Gastrocnemius medialis (tissue), 4 donors: ENCODE measurements around the gene MEIG1. TPM values are rescaled to one million over a fixed set of nuclear protein-coding genes. Genes with fewer than 3 reads are reported as not detected.

ENCODE experiments used
- ATAC-seq, 2 donors: fragments of 150-250 bp; one replicate each; pipeline ENCODE4 v1.9.1; 2016
- DNase-seq, 2 donors: peaks; one replicate each; pipeline ENCODE4 v3.0.0-alpha.2; 2019
- H3K27ac ChIP-seq, 4 donors: fragments of 200-600 bp; sonication (generic); 1 replicate in 1 of 4; 2 replicates in 3 of 4; pipeline ENCODE4 v1.5.1; 2016 to 2018; ENCODE audit warnings: mild to moderate bottlenecking in 2 of 4, moderate library complexity in 1 of 4
- H3K27me3 ChIP-seq, 3 donors: fragments of 200-600 bp; sonication (generic) in 2 of 3; 1 replicate in 1 of 3; 2 replicates in 2 of 3; pipeline versions ENCODE4 v1.5.1 to v1.6.0; 2016 to 2019; ENCODE audit warnings: mild to moderate bottlenecking in 1 of 3, moderate library complexity in 1 of 3
- H3K36me3 ChIP-seq, 2 donors: fragments of 200-600 bp; sonication (generic) in 1 of 2; one replicate each; pipeline ENCODE4 v1.5.1; 2017 to 2018
- H3K4me1 ChIP-seq, 2 donors: fragments of 200-600 bp; sonication (generic) in 1 of 2; one replicate each; pipeline ENCODE4 v1.5.1; 2016 to 2017; ENCODE audit warnings: mild to moderate bottlenecking in 2 of 2
- H3K4me3 ChIP-seq, 4 donors: fragments of 200-600 bp; sonication (generic) in 3 of 4; 1 replicate in 1 of 4; 2 replicates in 3 of 4; pipeline ENCODE4 v1.5.1; 2016 to 2019; ENCODE audit warnings: mild to moderate bottlenecking in 2 of 4
- H3K9me3 ChIP-seq, 3 donors: fragments of 200-600 bp; sonication (generic) in 2 of 3; 1 replicate in 1 of 3; 2 replicates in 2 of 3; pipeline ENCODE4 v1.5.1; 2016 to 2019
- CTCF ChIP-seq, 5 experiments: fragments of 450-650 bp in 3 of 5; fragments of 200-600 bp in 2 of 5; sonication (generic) in 2 of 5; IDR thresholded peaks in 4 of 5; conservative IDR thresholded peaks in 1 of 5; 1 replicate in 4 of 5; 2 replicates in 1 of 5; pipeline ENCODE4 v1.5.1; 2016 to 2019; ENCODE audit warnings: antibody characterized with exemption in 5 of 5, mild to moderate bottlenecking in 3 of 5, moderate library complexity in 3 of 5
- POLR2A ChIP-seq, 2 donors: fragments of 450-650 bp; IDR thresholded peaks; one replicate each; pipeline ENCODE4 v1.6.1; 2017; ENCODE audit warnings: antibody characterized with exemption in 2 of 2, mild to moderate bottlenecking in 2 of 2, moderate library complexity in 2 of 2
- in situ Hi-C, 4 donors: fragments of 200-750 bp; cut with MboI; loops; one replicate each; pipeline versions ENCODE4 v1.15.0 to v1.8.0; 2017; ENCODE audit warnings: low sequenced_read_pairs in 4 of 4
- intact Hi-C: fragments of 100-400 bp; cut with DNase I; formaldehyde crosslinking; loops from one replicate; pipeline ENCODE4 v1.15.1; 2023; ENCODE audit warnings: low total_unique reads
- total RNA-seq, 4 donors: library from RNA; depleted of rRNA; stranded (reverse); fragments of >200 nt; gene quantifications; one replicate each; pipeline versions ENCODE4 v1.1.0 to v1.2.3, GENCODE V29; 2016

The MEIG1 gene
- total RNA-seq: not detected

- DNase-seq (peak; percentile 90 to 91), ATAC-seq (peak; percentile 91 to 95)
- no peaks in the 10 kb centered on the region for H3K27me3 ChIP-seq
- H3K9me3 ChIP-seq: no peaks in the 10 kb centered on the region
- TF ChIP-seq CTCF (IDR thresholded peaks at IDR 0.05 in 4 of 5, conservative IDR thresholded peaks at IDR 0.05 in 1 of 5) (no peak), POLR2A (IDR thresholded peaks at IDR 0.05) (peak; percentile 42 to 52)
- H3K27ac ChIP-seq: peak within 1 kb of the TSS; percentile 94 to 98 (median 96)
- no peaks in the 10 kb centered on the region for H3K36me3 ChIP-seq
- in situ Hi-C loops (loop anchor here in 3 of 4 donors (10.0 to 25.0 kb wide), 2 partner anchors 122 to 145 kb away; partner anchors contain the start of genes CDNF (in 1 of the 3), HSPA14 (in 1 of the 3) and MSANTD7 (in 1 of the 3)), intact Hi-C loops (loop anchor here (1.0 to 2.0 kb wide), 2 partner anchors 121 to 137 kb away; partner anchors contain the start of genes CDNF, HSPA14, MSANTD7 and RPP38)
- H3K4me3 ChIP-seq: peak within 1 kb of the TSS; percentile 70 to 96 (median 81)
- peaks cover 5 to 6% of the 10 kb centered on the region in 2 donors for H3K4me1 ChIP-seq
Measured at GRCh38 chr10:14959221-14960057, at the start of gene MEIG1. Gene MEIG1 (plus strand): TSS chr10:14959388. CDS start chr10:14966469, 7,081 bp downstream.

GRCh38 chr10:14910953-14911352 is 48.2 kb upstream of the MEIG1 start:
- Histone ChIP-seq H3K36me3 (peaks cover 3 to 63% of the 10 kb centered on the region in 2 donors), H3K9me3 (no peaks in the 10 kb centered on the region), H3K27ac (no peak overlapping the region), H3K4me1 (no peaks in the 10 kb centered on the region), H3K4me3 (no peak overlapping the region), H3K27me3 (no peaks in the 10 kb centered on the region)
- ATAC-seq: no peak
- no peak for DNase-seq
- in situ Hi-C loops (no loop called here), intact Hi-C loops (no loop called here)
- TF ChIP-seq CTCF (IDR thresholded peaks at IDR 0.05 in 4 of 5, conservative IDR thresholded peaks at IDR 0.05 in 1 of 5) (no peak), POLR2A (IDR thresholded peaks at IDR 0.05) (no peak)

- Histone ChIP-seq H3K9me3 (peaks cover 0 to 5% (median 0%) of the 10 kb centered on the region in 3 donors), H3K27me3 (no peaks in the 10 kb centered on the region), H3K4me1 (no peaks in the 10 kb centered on the region), H3K4me3 (no peak overlapping the region), H3K36me3 (peaks cover 3 to 71% of the 10 kb centered on the region in 2 donors), H3K27ac (no peak overlapping the region)
- in situ Hi-C loops: no loop called here
- ATAC-seq (no peak), DNase-seq (no peak)
- intact Hi-C loops: no loop called here
- TF ChIP-seq POLR2A (IDR thresholded peaks at IDR 0.05) (no peak), CTCF (IDR thresholded peaks at IDR 0.05 in 4 of 5, conservative IDR thresholded peaks at IDR 0.05 in 1 of 5) (no peak)
Measured at GRCh38 chr10:14911801-14912200, 47.4 kb upstream of the MEIG1 start.

GRCh38 chr10:14916600-14916999 is 42.6 kb upstream of the MEIG1 start:
- in situ Hi-C loops (no loop called here), intact Hi-C loops (no loop called here)
- Histone ChIP-seq H3K27ac (no peak overlapping the region), H3K4me3 (no peak overlapping the region), H3K36me3 (peaks cover 0 to 74% of the 10 kb centered on the region in 2 donors), H3K4me1 (no peaks in the 10 kb centered on the region), H3K27me3 (no peaks in the 10 kb centered on the region), H3K9me3 (peaks cover 0 to 18% (median 0%) of the 10 kb centered on the region in 3 donors)
- DNase-seq (no peak), ATAC-seq (no peak)
- TF ChIP-seq POLR2A (IDR thresholded peaks at IDR 0.05) (no peak), CTCF (IDR thresholded peaks at IDR 0.05 in 4 of 5, conservative IDR thresholded peaks at IDR 0.05 in 1 of 5) (no peak)
